ENCODE data around the gene TGM3.

The TGM3 gene

GRCh38 chr20:2293971-2294370 is 1.8 kb upstream of the TGM3 start (continued):
- TF ChIP-seq ZNF394 (tag by site-specific recombination; IDR thresholded peaks at IDR 0.05; ENCODE audit: borderline replicate concordance) (no peak), IKZF3 (tag by site-specific recombination; IDR thresholded peaks at IDR 0.05) (no peak), RBAK (tag by site-specific recombination; IDR thresholded peaks at IDR 0.05) (no peak), ZNF514 (tag by site-specific recombination; IDR thresholded peaks at IDR 0.05) (no peak)
- TF ChIP-seq, protein P1, sequence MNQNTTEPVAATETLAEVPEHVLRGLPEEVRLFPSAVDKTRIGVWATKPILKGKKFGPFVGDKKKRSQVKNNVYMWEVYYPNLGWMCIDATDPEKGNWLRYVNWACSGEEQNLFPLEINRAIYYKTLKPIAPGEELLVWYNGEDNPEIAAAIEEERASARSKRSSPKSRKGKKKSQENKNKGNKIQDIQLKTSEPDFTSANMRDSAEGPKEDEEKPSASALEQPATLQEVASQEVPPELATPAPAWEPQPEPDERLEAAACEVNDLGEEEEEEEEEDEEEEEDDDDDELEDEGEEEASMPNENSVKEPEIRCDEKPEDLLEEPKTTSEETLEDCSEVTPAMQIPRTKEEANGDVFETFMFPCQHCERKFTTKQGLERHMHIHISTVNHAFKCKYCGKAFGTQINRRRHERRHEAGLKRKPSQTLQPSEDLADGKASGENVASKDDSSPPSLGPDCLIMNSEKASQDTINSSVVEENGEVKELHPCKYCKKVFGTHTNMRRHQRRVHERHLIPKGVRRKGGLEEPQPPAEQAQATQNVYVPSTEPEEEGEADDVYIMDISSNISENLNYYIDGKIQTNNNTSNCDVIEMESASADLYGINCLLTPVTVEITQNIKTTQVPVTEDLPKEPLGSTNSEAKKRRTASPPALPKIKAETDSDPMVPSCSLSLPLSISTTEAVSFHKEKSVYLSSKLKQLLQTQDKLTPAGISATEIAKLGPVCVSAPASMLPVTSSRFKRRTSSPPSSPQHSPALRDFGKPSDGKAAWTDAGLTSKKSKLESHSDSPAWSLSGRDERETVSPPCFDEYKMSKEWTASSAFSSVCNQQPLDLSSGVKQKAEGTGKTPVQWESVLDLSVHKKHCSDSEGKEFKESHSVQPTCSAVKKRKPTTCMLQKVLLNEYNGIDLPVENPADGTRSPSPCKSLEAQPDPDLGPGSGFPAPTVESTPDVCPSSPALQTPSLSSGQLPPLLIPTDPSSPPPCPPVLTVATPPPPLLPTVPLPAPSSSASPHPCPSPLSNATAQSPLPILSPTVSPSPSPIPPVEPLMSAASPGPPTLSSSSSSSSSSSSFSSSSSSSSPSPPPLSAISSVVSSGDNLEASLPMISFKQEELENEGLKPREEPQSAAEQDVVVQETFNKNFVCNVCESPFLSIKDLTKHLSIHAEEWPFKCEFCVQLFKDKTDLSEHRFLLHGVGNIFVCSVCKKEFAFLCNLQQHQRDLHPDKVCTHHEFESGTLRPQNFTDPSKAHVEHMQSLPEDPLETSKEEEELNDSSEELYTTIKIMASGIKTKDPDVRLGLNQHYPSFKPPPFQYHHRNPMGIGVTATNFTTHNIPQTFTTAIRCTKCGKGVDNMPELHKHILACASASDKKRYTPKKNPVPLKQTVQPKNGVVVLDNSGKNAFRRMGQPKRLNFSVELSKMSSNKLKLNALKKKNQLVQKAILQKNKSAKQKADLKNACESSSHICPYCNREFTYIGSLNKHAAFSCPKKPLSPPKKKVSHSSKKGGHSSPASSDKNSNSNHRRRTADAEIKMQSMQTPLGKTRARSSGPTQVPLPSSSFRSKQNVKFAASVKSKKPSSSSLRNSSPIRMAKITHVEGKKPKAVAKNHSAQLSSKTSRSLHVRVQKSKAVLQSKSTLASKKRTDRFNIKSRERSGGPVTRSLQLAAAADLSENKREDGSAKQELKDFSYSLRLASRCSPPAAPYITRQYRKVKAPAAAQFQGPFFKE (tag by site-specific recombination; IDR thresholded peaks at IDR 0.05; ENCODE audit: borderline replicate concordance) = no peak
- TF ChIP-seq, protein P2, sequence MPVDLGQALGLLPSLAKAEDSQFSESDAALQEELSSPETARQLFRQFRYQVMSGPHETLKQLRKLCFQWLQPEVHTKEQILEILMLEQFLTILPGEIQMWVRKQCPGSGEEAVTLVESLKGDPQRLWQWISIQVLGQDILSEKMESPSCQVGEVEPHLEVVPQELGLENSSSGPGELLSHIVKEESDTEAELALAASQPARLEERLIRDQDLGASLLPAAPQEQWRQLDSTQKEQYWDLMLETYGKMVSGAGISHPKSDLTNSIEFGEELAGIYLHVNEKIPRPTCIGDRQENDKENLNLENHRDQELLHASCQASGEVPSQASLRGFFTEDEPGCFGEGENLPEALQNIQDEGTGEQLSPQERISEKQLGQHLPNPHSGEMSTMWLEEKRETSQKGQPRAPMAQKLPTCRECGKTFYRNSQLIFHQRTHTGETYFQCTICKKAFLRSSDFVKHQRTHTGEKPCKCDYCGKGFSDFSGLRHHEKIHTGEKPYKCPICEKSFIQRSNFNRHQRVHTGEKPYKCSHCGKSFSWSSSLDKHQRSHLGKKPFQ (tag by site-specific recombination; IDR thresholded peaks at IDR 0.05) = no peak

- Histone ChIP-seq H3K27ac (ENCODE audit: extremely low read depth, low read depth, low read length) (no peak overlapping the region), H3K4me3 (ENCODE audit: low read depth, low read length) (no peak overlapping the region), H3K9me3 (ENCODE audit: control insufficient read depth, insufficient read depth, low read depth, low read length) (no peaks in the 10 kb centered on the region), H3K36me3 (ENCODE audit: control insufficient read depth in 2 of 2, insufficient read depth in 1 of 2, low read length in 2 of 2) (no peaks in the 10 kb centered on the region), H3K4me1 (ENCODE audit: control insufficient read depth, insufficient read depth, low read length) (no peaks in the 10 kb centered on the region)
- POLR2A ChIA-PET = no interaction called here
- CTCF ChIA-PET = no interaction called here
- TF ChIP-seq PRDM10 (tag by site-specific recombination; IDR thresholded peaks at IDR 0.05) = peak; percentile 24; the same call in 1 of the 2 replicates
- TF ChIP-seq ZNF837 (tag by site-specific recombination; IDR thresholded peaks at IDR 0.05) = no peak
Measured at GRCh38 chr20:2295286-2295685, 515 bp upstream of the TGM3 start.

GRCh38 chr20:2296524-2297356 is 939 bp downstream of the TGM3 start:
- POLR2A ChIA-PET = no interaction called here
- no peak for TF ChIP-seq SALL2 (tag by site-specific recombination; IDR thresholded peaks at IDR 0.05; ENCODE audit: borderline replicate concordance)
- peak; percentile 59 for TF ChIP-seq OSR2 (tag by site-specific recombination; IDR thresholded peaks at IDR 0.05)
- TF ChIP-seq ZEB2 (tag by site-specific recombination; IDR thresholded peaks at IDR 0.05) = no peak
- no peak for TF ChIP-seq ZNF580 (tag by site-specific recombination; IDR thresholded peaks at IDR 0.05)
- TF ChIP-seq SCRT2 (tag by site-specific recombination; IDR thresholded peaks at IDR 0.05) = peak; percentile 80
- no peak for TF ChIP-seq ZNF561 (tag by site-specific recombination; IDR thresholded peaks at IDR 0.05; ENCODE audit: borderline replicate concordance)
- no peak overlapping the region for H3K27ac ChIP-seq (ENCODE audit: extremely low read depth, low read depth, low read length)
- CTCF ChIA-PET = interaction anchor here (0.7 to 0.9 kb wide), 2 partner anchors 13 to 157 kb away, joined by 3 read pairs; no protein-coding TSS in a partner anchor
- no peaks in the 10 kb centered on the region for H3K9me3 ChIP-seq (ENCODE audit: control insufficient read depth, insufficient read depth, low read depth, low read length)
- H3K36me3 ChIP-seq (ENCODE audit: control insufficient read depth in 2 of 2, insufficient read depth in 1 of 2, low read length in 2 of 2) = no peaks in the 10 kb centered on the region
- no peak overlapping the region for H3K4me3 ChIP-seq (ENCODE audit: low read depth, low read length)
- no peaks in the 10 kb centered on the region for H3K4me1 ChIP-seq (ENCODE audit: control insufficient read depth, insufficient read depth, low read length)

Data from HEK293 (cell line).